HEK293 (cell line): ENCODE results near the gene CAPN10.

Experiments
- CTCF ChIA-PET: fragments of 350-600 bp; formaldehyde crosslinking; extraction: SDS; loops from one replicate; lab custom pipeline; 2021; ENCODE audit warnings: antibody characterized with exemption; lab: Yijun Ruan, JAX
- POLR2A ChIA-PET: fragments of 300-600 bp; formaldehyde crosslinking; extraction: SDS; loops from one replicate; lab custom pipeline; 2020; ENCODE audit warnings: antibody characterized with exemption, inconsistent platforms; lab: Yijun Ruan, JAX
- H3K27ac ChIP-seq: fragments of 200-500 bp; sonication (Bioruptor generic); 2 replicates; pipeline ENCODE4 v1.5.1; 2014; ENCODE audit warnings: low read depth, low read length, control low read depth, inconsistent platforms; ENCODE audit errors: extremely low read depth
- H3K36me3 ChIP-seq, 2 experiments: fragments of 200-500 bp in 1 of 2; sonication (Bioruptor generic) in 1 of 2; 1 replicate in 1 of 2; 2 replicates in 1 of 2; pipeline ENCODE4 v1.5.1; 2014 to 2017; ENCODE audit warnings: inconsistent platforms in 2 of 2, low read length in 2 of 2; ENCODE audit not compliant: control insufficient read depth in 2 of 2, insufficient read depth in 1 of 2
- H3K4me1 ChIP-seq: fragments of 200-500 bp; sonication (Bioruptor generic); 2 replicates; pipeline ENCODE4 v1.5.1; 2014; ENCODE audit warnings: mild to moderate bottlenecking, low read length, inconsistent platforms; ENCODE audit not compliant: control insufficient read depth, insufficient read depth
- H3K4me3 ChIP-seq: 2 replicates; pipeline ENCODE4 v1.5.1; 2011; ENCODE audit warnings: low read depth, mild to moderate bottlenecking, control low read depth, low read length, moderate library complexity
- H3K9me3 ChIP-seq: fragments of 200-500 bp; sonication (Bioruptor generic); 2 replicates; pipeline ENCODE4 v1.5.1; 2014; ENCODE audit warnings: low read depth, low read length, inconsistent platforms; ENCODE audit not compliant: control insufficient read depth, insufficient read depth
- OSR2 ChIP-seq: fragments of 450-650 bp; formaldehyde crosslinking; IDR thresholded peaks from 2 replicates; pipeline ENCODE4 v1.5.1; 2016; ENCODE audit warnings: missing biosample characterization, missing genetic modification characterization
- SP3 ChIP-seq: fragments of 450-650 bp; formaldehyde crosslinking; IDR thresholded peaks from 2 replicates; pipeline ENCODE4 v1.5.1; 2016; ENCODE audit warnings: missing biosample characterization, missing genetic modification characterization
- ZFP69B ChIP-seq: fragments of 450-650 bp; formaldehyde crosslinking; IDR thresholded peaks from 2 replicates; pipeline ENCODE4 v1.5.1; 2016; ENCODE audit warnings: missing biosample characterization, missing genetic modification characterization
- ZIC2 ChIP-seq: fragments of 450-650 bp; formaldehyde crosslinking; IDR thresholded peaks from 2 replicates; pipeline ENCODE4 v1.5.1; 2016; ENCODE audit warnings: missing biosample characterization, missing genetic modification characterization
- ZNF114 ChIP-seq: fragments of 450-650 bp; formaldehyde crosslinking; IDR thresholded peaks from 2 replicates; pipeline ENCODE4 v1.5.0; 2017; ENCODE audit warnings: missing biosample characterization, missing genetic modification characterization
- ZNF37A ChIP-seq: fragments of 450-650 bp; IDR thresholded peaks from 2 replicates; pipeline ENCODE4 v1.5.1; 2018; ENCODE audit warnings: missing biosample characterization, missing genetic modification characterization
- ZNF549 ChIP-seq: fragments of 450-650 bp; IDR thresholded peaks from 2 replicates; pipeline ENCODE4 v1.5.1; 2018; ENCODE audit warnings: missing biosample characterization, missing genetic modification characterization, mild to moderate bottlenecking, inconsistent platforms, moderate library complexity
- ZNF560 ChIP-seq: fragments of 450-650 bp; formaldehyde crosslinking; IDR thresholded peaks from 2 replicates; pipeline ENCODE4 v1.5.1; 2017; ENCODE audit warnings: missing biosample characterization, missing genetic modification characterization, borderline replicate concordance
- ZNF610 ChIP-seq: fragments of 450-650 bp; formaldehyde crosslinking; IDR thresholded peaks from 2 replicates; pipeline ENCODE4 v1.5.1; 2016; ENCODE audit warnings: missing biosample characterization, missing genetic modification characterization, borderline replicate concordance
- ZNF707 ChIP-seq: fragments of 450-650 bp; formaldehyde crosslinking; IDR thresholded peaks from 2 replicates; pipeline ENCODE4 v1.5.1; 2016; ENCODE audit warnings: missing biosample characterization, missing genetic modification characterization
- ZNF785 ChIP-seq: fragments of 450-650 bp; formaldehyde crosslinking; IDR thresholded peaks from 2 replicates; pipeline ENCODE4 v1.5.1; 2016; ENCODE audit warnings: missing biosample characterization, missing genetic modification characterization
- ZSCAN30 ChIP-seq: fragments of 450-650 bp; IDR thresholded peaks from 2 replicates; pipeline ENCODE4 v1.5.1; 2018; ENCODE audit warnings: missing biosample characterization, mild to moderate bottlenecking, missing genetic modification characterization, moderate library complexity
- TF ChIP-seq, protein P1 (sequence below): fragments of 450-650 bp; IDR thresholded peaks from 2 replicates; pipeline ENCODE4 v1.5.1; 2018; ENCODE audit warnings: missing biosample characterization, missing genetic modification characterization
- TF ChIP-seq, protein P2 (sequence below): fragments of 450-650 bp; formaldehyde crosslinking; IDR thresholded peaks from 2 replicates; pipeline ENCODE4 v1.5.1; 2017; ENCODE audit warnings: missing biosample characterization, missing genetic modification characterization
- TF ChIP-seq, protein P3 (sequence below): fragments of 450-650 bp; formaldehyde crosslinking; IDR thresholded peaks from 2 replicates; pipeline ENCODE4 v1.5.1; 2016; ENCODE audit warnings: missing biosample characterization, missing genetic modification characterization, borderline replicate concordance
- TF ChIP-seq, protein P4 (sequence below): fragments of 450-650 bp; formaldehyde crosslinking; optimal IDR thresholded peaks from 2 replicates; pipeline ENCODE3; 2016; ENCODE audit warnings: missing biosample characterization, mild to moderate bottlenecking, missing genetic modification characterization
- TF ChIP-seq, protein P5 (sequence below): fragments of 450-650 bp; formaldehyde crosslinking; IDR thresholded peaks from 2 replicates; pipeline ENCODE4 v1.5.1; 2016; ENCODE audit warnings: missing biosample characterization, missing genetic modification characterization
- TF ChIP-seq, protein P6 (sequence below): fragments of 450-650 bp; formaldehyde crosslinking; IDR thresholded peaks from 2 replicates; pipeline ENCODE4 v1.5.1; 2017; ENCODE audit warnings: missing biosample characterization, missing genetic modification characterization

The CAPN10 gene

DNA sequence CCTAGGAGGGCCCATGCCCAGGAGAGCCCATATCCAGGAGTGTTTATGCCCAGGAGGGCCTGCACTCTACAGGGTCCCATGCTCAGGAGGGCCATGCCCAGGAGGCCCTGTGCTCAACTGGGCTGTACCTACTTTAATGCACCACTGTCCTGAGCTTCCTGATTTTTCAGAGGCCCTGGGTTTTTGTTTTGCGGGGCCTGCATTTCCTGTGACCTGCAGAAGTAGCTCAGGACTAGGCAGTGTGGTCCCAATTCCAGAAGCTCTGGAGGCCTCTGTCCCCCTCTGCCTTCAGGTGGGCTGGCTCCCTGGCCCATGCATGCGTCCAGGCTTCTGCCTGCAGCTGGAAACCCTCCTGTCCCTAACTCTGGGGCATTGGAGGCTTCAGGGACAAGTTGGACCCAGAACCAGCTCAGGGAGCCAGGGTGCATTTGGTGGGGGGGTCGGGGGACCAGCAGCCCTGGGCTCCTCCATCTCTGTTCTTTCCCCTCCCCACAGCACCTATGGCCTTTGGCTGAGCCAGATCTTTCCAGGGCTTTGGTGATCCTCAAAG lies 49.5 kb downstream of the CAPN10 start:
- Histone ChIP-seq H3K4me3 (no peak overlapping the region), H3K27ac (no peak overlapping the region)
- CTCF ChIA-PET: no interaction called here
- TF ChIP-seq, protein P1, sequence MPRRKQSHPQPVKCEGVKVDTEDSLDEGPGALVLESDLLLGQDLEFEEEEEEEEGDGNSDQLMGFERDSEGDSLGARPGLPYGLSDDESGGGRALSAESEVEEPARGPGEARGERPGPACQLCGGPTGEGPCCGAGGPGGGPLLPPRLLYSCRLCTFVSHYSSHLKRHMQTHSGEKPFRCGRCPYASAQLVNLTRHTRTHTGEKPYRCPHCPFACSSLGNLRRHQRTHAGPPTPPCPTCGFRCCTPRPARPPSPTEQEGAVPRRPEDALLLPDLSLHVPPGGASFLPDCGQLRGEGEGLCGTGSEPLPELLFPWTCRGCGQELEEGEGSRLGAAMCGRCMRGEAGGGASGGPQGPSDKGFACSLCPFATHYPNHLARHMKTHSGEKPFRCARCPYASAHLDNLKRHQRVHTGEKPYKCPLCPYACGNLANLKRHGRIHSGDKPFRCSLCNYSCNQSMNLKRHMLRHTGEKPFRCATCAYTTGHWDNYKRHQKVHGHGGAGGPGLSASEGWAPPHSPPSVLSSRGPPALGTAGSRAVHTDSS (tag by site-specific recombination): no peak
- TF ChIP-seq, protein P2, sequence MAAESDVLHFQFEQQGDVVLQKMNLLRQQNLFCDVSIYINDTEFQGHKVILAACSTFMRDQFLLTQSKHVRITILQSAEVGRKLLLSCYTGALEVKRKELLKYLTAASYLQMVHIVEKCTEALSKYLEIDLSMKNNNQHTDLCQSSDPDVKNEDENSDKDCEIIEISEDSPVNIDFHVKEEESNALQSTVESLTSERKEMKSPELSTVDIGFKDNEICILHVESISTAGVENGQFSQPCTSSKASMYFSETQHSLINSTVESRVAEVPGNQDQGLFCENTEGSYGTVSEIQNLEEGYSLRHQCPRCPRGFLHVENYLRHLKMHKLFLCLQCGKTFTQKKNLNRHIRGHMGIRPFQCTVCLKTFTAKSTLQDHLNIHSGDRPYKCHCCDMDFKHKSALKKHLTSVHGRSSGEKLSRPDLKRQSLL: no peak
- TF ChIP-seq, protein P3, sequence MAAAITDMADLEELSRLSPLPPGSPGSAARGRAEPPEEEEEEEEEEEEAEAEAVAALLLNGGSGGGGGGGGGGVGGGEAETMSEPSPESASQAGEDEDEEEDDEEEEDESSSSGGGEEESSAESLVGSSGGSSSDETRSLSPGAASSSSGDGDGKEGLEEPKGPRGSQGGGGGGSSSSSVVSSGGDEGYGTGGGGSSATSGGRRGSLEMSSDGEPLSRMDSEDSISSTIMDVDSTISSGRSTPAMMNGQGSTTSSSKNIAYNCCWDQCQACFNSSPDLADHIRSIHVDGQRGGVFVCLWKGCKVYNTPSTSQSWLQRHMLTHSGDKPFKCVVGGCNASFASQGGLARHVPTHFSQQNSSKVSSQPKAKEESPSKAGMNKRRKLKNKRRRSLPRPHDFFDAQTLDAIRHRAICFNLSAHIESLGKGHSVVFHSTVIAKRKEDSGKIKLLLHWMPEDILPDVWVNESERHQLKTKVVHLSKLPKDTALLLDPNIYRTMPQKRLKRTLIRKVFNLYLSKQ: no peak
- TF ChIP-seq ZFP69B (tag by site-specific recombination) (no peak), ZNF114 (no peak), ZIC2 (no peak), ZNF560 (no peak), SP3 (no peak), ZSCAN30 (tag by site-specific recombination) (no peak)
- TF ChIP-seq, protein P4, sequence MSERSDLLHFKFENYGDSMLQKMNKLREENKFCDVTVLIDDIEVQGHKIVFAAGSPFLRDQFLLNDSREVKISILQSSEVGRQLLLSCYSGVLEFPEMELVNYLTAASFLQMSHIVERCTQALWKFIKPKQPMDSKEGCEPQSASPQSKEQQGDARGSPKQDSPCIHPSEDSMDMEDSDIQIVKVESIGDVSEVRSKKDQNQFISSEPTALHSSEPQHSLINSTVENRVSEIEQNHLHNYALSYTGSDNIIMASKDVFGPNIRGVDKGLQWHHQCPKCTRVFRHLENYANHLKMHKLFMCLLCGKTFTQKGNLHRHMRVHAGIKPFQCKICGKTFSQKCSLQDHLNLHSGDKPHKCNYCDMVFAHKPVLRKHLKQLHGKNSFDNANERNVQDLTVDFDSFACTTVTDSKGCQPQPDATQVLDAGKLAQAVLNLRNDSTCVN (tag by site-specific recombination): no peak
- TF ChIP-seq, protein P5, sequence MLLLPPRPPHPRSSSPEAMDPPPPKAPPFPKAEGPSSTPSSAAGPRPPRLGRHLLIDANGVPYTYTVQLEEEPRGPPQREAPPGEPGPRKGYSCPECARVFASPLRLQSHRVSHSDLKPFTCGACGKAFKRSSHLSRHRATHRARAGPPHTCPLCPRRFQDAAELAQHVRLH (tag by site-specific recombination): no peak
- TF ChIP-seq, protein P6, sequence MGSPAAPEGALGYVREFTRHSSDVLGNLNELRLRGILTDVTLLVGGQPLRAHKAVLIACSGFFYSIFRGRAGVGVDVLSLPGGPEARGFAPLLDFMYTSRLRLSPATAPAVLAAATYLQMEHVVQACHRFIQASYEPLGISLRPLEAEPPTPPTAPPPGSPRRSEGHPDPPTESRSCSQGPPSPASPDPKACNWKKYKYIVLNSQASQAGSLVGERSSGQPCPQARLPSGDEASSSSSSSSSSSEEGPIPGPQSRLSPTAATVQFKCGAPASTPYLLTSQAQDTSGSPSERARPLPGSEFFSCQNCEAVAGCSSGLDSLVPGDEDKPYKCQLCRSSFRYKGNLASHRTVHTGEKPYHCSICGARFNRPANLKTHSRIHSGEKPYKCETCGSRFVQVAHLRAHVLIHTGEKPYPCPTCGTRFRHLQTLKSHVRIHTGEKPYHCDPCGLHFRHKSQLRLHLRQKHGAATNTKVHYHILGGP: no peak
- TF ChIP-seq, all 188 proteins: peak for 0
- Histone ChIP-seq H3K4me1 (no peaks in the 10 kb centered on the region), H3K36me3 (no peaks in the 10 kb centered on the region), H3K9me3 (no peaks in the 10 kb centered on the region)
- POLR2A ChIA-PET: no interaction called here

DNA sequence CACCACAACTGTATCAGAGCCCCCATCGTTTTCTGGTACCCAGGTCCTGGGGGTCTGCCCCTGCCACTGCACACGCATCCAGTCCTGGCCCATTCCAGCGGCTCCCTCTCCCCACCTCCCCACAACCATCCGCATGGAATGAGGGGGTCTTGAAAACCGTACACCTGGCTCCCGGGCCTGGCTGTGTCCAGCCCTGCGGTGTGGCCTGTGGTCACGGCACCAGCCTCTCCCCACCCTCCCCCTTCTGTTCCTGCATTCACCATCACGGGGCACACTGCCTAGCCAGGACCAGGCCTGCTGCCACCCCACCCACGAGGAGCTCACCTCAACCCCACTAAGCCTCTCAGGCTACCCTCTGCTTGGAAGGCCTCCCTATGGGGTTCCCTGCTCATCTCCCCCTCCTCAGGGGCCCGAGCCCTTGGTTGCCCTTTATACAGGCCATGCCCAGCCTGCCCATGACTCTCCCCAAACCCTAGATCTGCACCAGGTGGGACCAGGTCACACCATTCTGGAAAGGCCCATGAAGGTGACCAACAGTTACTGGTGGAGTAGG lies 50.1 kb downstream of the CAPN10 start:
- no peak for TF ChIP-seq ZNF785 (tag by site-specific recombination)
- no peak for TF ChIP-seq ZNF610 (tag by site-specific recombination)
- TF ChIP-seq OSR2 (tag by site-specific recombination): no peak
- no peak for TF ChIP-seq ZNF549 (tag by site-specific recombination)
- TF ChIP-seq ZNF707 (tag by site-specific recombination): no peak
- no peak for TF ChIP-seq ZNF37A (tag by site-specific recombination)
- CTCF ChIA-PET: no interaction called here
- no peak overlapping the region for H3K27ac ChIP-seq

More for the DNA sequence above, 50.1 kb downstream of the CAPN10 start:
- POLR2A ChIA-PET: no interaction called here
- H3K9me3 ChIP-seq: no peaks in the 10 kb centered on the region
- H3K36me3 ChIP-seq: no peaks in the 10 kb centered on the region
- no peak overlapping the region for H3K4me3 ChIP-seq
- H3K4me1 ChIP-seq: no peaks in the 10 kb centered on the region
